Lower lobe of right lung (tissue), 2 donors: Measurements from ENCODE around the gene ALS2CL. TPM values are rescaled to one million over a fixed set of nuclear protein-coding genes. Genes with fewer than 3 reads are reported as not detected.

ENCODE experiments used
- ATAC-seq, 2 donors: fragments of 200-7000 bp; cut with Tn5 transposase; one replicate each; pipeline ENCODE4 v1.9.1; 2020 to 2022; ENCODE audit warnings: mild to moderate bottlenecking in 2 of 2, moderate library complexity in 2 of 2
- DNase-seq: peaks from one replicate; pipeline ENCODE4 v3.0.0-alpha.2; 2020
- H3K27ac ChIP-seq: fragments of 200-600 bp; one replicate; pipeline ENCODE4 v1.8.0; 2022
- H3K27me3 ChIP-seq: fragments of 200-600 bp; one replicate; pipeline ENCODE4 v1.8.0; 2022; ENCODE audit warnings: low read depth
- H3K36me3 ChIP-seq: fragments of 200-600 bp; one replicate; pipeline ENCODE4 v1.8.0; 2022; ENCODE audit warnings: mild to moderate bottlenecking
- H3K4me1 ChIP-seq: fragments of 200-600 bp; one replicate; pipeline ENCODE4 v1.8.0; 2022
- H3K4me3 ChIP-seq: fragments of 200-600 bp; one replicate; pipeline ENCODE4 v1.8.0; 2022; ENCODE audit warnings: mild to moderate bottlenecking
- H3K9me3 ChIP-seq: fragments of 200-600 bp; one replicate; pipeline ENCODE4 v1.8.0; 2022
- intact Hi-C: fragments of 100-400 bp; cut with DNase I; formaldehyde crosslinking; loops from one replicate; pipeline ENCODE4 v1.11.0; 2022
- total RNA-seq: library from RNA; stranded (reverse); fragmentation: NEBNext Ultra II Directional; extraction: Animal tissue kit (Norgen Biotek cat#: 25700); gene quantifications from one replicate; pipeline ENCODE4 v1.2.1, GENCODE V29; 2021
- TF ChIP-seq, protein P1 (sequence below): fragments of 200-600 bp; IDR thresholded peaks from one replicate; pipeline ENCODE4 v1.8.0; 2022; ENCODE audit warnings: antibody characterized with exemption, mild to moderate bottlenecking
- donor health status: DM: no; HTN: yes; CAD: no; lungs with severe emphysema.

Gene ALS2CL
- total RNA-seq, 1 donor from 2014 or later, result 59.7 TPM

DNA sequence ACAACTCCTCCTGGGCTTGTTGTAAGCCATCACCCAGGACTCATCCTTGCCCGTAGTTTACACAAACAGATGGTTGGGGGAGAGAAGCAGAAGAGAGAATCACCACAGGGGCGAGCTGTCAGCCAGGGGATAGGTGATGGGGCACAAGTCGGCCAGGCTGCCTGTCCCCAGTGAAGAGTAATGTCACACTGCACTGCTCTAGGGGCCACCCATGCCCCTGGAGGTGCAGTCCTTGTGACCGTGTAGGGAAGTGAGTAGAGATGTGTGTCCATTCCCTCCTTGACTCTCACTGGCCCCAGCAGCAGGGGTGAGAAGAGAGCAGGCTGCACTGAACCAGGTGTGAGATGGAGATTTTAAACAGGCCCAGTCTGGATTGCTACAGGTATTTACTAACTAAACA is 41.3 kb upstream of the ALS2CL start:
- H3K27ac ChIP-seq, result no peak overlapping the region
- ATAC-seq (no peak), DNase-seq (no peak)
- TF ChIP-seq, protein P1, sequence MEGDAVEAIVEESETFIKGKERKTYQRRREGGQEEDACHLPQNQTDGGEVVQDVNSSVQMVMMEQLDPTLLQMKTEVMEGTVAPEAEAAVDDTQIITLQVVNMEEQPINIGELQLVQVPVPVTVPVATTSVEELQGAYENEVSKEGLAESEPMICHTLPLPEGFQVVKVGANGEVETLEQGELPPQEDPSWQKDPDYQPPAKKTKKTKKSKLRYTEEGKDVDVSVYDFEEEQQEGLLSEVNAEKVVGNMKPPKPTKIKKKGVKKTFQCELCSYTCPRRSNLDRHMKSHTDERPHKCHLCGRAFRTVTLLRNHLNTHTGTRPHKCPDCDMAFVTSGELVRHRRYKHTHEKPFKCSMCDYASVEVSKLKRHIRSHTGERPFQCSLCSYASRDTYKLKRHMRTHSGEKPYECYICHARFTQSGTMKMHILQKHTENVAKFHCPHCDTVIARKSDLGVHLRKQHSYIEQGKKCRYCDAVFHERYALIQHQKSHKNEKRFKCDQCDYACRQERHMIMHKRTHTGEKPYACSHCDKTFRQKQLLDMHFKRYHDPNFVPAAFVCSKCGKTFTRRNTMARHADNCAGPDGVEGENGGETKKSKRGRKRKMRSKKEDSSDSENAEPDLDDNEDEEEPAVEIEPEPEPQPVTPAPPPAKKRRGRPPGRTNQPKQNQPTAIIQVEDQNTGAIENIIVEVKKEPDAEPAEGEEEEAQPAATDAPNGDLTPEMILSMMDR, result no peak
- H3K4me1 ChIP-seq, result no peaks in the 10 kb centered on the region
- H3K36me3 ChIP-seq, result no peaks in the 10 kb centered on the region
- intact Hi-C loops, result no loop called here
- H3K27me3 ChIP-seq, result peaks cover 5% of the 10 kb centered on the region
- H3K4me3 ChIP-seq, result no peak overlapping the region
- no peaks in the 10 kb centered on the region for H3K9me3 ChIP-seq

DNA sequence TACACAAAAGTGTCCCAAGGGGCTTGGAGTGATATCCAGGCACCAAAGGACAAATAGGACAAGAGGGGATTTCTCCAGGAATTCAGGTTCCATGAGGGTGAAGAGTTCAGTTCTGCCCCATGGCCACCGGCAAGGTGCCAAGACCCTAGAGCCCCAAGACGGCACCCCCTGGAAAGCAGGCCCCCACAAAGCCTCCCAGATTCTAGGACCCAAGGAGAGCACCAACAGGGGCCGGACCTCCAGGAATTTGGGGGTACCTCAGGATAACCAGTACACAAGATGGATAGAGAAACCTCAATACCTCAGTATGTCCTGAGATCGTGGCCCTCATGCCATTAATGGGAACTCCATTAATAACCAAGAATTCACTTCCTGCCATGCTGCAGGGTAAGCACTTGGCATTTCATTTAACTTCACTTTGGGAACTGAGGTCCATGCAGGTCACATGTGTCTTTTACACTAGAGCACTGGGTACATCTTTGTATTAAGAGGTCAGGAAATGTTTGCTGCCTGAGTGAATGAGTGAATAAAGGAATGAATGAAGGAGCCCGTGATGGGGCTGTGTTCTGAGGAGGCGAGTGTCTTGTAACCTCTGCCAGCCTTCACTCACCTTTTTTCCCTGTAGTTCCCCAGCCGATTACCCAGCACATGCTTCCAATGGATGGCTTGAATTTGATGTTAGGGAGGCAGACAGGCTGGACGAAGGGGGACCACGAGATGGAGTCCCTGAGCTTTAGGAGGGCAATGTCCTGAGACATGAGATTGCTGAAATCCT is 39.7 kb upstream of the ALS2CL start:
- ATAC-seq (no peak), DNase-seq (no peak)
- intact Hi-C loops, result no loop called here
- TF ChIP-seq, protein P1, result no peak
- Histone ChIP-seq H3K27ac (no peak overlapping the region), H3K4me3 (no peak overlapping the region), H3K36me3 (no peaks in the 10 kb centered on the region), H3K4me1 (no peaks in the 10 kb centered on the region), H3K27me3 (peaks cover 5% of the 10 kb centered on the region), H3K9me3 (no peaks in the 10 kb centered on the region)

DNA sequence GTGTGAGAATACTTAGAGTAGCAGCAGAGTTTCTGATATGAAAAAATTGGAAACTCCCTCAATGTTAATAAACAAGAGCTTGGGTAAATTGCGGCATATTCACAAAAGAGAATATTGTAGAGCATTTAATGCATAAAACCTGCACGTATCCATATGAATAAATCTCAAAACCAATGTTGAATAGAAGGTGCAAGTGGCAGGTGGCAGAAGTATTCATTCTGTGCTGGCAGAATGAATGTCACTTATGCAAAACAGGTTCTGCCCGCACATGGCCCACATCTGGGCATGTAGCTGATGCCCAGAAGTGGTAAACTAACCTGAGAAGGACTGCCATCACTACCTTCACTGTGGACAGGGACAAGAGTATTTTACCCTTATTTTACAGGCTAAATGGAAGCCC is 38.3 kb upstream of the ALS2CL start:
- DNase-seq, result no peak
- Histone ChIP-seq H3K36me3 (no peaks in the 10 kb centered on the region), H3K9me3 (no peaks in the 10 kb centered on the region), H3K27ac (no peak overlapping the region), H3K27me3 (peaks cover 11% of the 10 kb centered on the region), H3K4me3 (no peak overlapping the region), H3K4me1 (no peaks in the 10 kb centered on the region)
- no peak for ATAC-seq
- TF ChIP-seq, protein P1, result no peak
- intact Hi-C loops, result no loop called here

DNA sequence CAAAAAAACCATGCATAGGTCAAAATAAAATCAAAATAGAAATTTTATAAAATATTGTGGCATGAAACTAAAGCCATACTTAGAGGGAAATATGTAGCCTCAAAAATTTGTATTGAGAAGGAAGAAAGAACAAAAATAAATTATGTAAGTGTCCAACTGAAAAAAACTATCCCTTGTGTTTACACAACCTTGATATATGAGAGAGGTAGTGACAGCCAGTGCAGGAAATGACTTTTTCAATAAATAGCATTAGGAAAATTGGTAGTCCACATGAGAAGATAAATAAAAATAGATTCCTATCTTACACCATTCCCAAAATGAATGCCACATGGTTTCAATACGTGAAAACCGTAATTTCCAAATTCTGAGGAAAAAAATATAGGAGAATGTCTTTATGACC is 37.3 kb upstream of the ALS2CL start:
- no peaks in the 10 kb centered on the region for H3K9me3 ChIP-seq
- TF ChIP-seq, protein P1, result no peak
- no peak overlapping the region for H3K27ac ChIP-seq
- no peaks in the 10 kb centered on the region for H3K36me3 ChIP-seq
- intact Hi-C loops, result no loop called here
- H3K27me3 ChIP-seq, result peaks cover 11% of the 10 kb centered on the region
- no peaks in the 10 kb centered on the region for H3K4me1 ChIP-seq
- no peak for ATAC-seq
- no peak for DNase-seq
- no peak overlapping the region for H3K4me3 ChIP-seq

DNA sequence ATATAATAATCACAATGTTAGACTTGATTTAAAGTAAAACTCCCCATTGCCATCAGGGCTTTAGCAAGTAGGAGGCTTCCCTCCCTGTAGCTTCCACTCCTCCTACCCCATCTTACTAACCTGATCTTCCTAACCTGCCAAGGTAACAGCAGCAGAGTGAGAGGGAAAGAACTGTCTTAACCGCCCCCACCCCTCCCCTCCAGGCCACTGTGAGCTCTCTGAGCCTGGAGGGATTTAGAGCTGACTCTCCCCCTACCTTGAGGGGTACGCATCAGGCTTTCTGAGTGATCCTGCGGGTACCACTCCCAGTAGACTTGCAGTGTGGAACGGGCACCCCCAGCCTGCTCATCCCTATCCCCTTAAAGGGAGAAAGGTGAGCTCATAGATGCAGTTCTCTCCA is 35.6 kb upstream of the ALS2CL start:
- H3K4me1 ChIP-seq, result no peaks in the 10 kb centered on the region
- TF ChIP-seq, protein P1, result no peak
- DNase-seq, result no peak
- H3K4me3 ChIP-seq, result no peak overlapping the region
- intact Hi-C loops, result no loop called here
- no peaks in the 10 kb centered on the region for H3K36me3 ChIP-seq
- no peak for ATAC-seq
- H3K9me3 ChIP-seq, result no peaks in the 10 kb centered on the region
- peaks cover 11% of the 10 kb centered on the region for H3K27me3 ChIP-seq
- no peak overlapping the region for H3K27ac ChIP-seq
